Measurements from ENCODE around the gene NBL1.
A peak's percentile ranks its signal among the peaks of the same experiment; 100 is the strongest.

Gene NBL1

GRCh38 chr1:19646377-19647319 is 2.5 kb downstream of the NBL1 start:
- DNase-seq (ENCODE audit: low read depth), result no peak

- DNase-seq (ENCODE audit: low read depth), result no peak
These were observed 3.5 kb downstream of the NBL1 start for GRCh38 chr1:19647643-19648042.

DNA sequence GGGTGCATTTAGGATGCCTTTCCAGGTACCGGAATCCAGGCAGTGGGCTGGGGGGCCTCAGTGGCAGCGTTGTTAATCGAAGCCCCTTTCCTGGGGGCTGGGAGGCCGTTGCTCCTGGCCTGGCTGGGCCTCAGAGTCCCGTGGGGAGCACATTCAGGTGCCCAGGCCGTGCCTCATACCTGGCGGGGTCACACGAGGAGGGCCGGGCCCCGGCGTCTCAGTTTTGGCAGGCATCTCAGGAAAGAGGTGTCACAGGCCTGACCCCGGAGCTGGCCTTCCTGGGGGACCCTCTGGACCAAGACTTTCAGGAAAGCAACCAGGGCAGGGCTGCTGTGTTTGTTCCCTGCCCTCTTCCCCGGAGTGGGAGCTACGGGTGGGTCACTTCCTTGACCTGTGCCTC is 4.1 kb downstream of the NBL1 start:
- DNase-seq (ENCODE audit: low read depth), result no peak

DNA sequence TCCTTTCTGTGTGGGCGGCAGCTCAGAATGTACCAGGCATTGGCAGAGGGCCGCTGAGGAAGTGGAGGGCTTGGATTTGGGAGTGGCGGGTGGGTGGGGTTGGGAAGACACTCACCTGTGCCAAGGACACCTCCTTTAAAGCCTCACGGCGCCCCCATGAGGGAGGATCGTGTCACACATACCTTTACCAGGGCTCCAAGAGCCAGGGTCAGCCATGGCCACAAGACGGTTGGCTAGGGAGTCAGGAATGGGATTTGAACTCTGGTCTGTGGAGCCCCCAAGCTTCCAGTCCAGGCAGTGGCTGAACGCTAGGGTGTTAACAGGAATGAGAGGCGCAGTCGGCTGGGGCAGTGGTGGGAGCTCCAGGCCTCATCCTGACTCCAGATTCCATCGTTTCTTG is 4.6 kb downstream of the NBL1 start:
- DNase-seq (ENCODE audit: low read depth), result no peak

GRCh38 chr1:19650416-19651140 is 6.5 kb downstream of the NBL1 start:
- DNase-seq (ENCODE audit: low read depth), result no peak

DNA sequence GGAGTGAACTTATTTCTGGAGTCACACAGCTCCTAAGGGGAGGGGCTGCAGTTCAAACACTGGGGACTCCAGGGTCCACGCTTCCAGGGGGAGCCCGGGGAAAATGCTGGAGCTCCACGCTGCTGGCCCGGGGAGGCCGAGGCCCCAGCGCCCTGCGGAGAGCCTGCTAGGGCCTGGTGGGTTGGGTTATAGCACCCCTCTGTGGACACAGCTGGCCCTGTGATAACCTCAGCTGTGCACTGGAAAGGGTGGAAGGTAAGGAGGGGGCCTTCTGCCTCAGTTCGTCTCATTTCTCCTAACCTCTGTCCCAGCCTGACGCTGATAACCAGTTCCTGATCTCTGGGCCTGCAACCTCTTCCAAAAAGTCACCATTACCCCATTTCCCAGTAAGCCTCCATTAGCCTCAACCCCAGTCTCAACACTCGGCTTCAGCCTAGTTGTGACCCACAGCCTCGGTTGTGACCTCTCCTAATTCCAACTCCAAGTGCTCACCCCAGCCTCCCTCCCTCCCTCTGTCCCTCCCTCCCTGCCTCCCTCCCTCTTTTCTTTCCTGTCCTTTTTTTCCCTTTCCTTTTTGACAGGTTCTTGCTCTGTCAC is 7.1 kb downstream of the NBL1 start:
- no peak for DNase-seq (ENCODE audit: low read depth)

DNA sequence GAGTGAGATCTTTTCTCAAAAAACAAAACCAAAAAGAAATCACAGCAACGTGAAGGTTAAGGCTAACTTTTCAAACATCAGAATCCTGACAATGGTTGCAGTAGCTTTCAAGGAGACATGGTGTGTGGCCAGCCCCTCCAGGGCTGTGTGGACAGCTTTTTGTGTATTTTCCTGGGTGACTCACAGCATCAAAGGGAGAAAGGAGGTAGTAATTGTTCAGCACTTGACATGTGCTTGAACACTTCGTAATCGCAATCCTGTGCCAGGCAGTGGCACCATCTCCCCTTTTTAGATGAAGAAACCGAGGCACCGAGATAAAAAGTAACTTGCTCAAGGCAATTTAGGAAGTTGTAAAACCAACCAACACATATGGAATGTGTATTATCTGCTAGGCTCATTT is 10.3 kb downstream of the NBL1 start:
- DNase-seq (ENCODE audit: low read depth), result no peak

- no peak for DNase-seq (ENCODE audit: low read depth)
These were observed 11.0 kb downstream of the NBL1 start for GRCh38 chr1:19654886-19655717.

DNA sequence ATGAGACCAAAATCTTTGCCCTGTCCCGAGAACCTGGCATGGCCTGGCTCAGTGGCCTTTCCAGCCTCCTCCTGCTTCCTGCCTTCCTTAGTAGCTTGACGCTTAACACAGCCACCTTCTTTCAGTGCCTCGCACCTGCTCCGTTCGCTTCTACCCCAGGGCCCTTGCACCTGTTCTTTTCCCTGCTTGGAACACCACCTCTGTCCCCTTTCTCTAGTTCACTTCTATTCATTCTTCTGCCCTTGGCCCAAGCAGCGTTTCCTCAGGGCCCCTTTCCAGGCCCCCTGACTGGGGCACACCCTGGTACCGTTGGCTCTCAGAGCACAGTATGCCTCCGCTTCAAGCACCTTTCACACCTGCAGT is 11.6 kb downstream of the NBL1 start:
- no peak for DNase-seq (ENCODE audit: low read depth)

DNA sequence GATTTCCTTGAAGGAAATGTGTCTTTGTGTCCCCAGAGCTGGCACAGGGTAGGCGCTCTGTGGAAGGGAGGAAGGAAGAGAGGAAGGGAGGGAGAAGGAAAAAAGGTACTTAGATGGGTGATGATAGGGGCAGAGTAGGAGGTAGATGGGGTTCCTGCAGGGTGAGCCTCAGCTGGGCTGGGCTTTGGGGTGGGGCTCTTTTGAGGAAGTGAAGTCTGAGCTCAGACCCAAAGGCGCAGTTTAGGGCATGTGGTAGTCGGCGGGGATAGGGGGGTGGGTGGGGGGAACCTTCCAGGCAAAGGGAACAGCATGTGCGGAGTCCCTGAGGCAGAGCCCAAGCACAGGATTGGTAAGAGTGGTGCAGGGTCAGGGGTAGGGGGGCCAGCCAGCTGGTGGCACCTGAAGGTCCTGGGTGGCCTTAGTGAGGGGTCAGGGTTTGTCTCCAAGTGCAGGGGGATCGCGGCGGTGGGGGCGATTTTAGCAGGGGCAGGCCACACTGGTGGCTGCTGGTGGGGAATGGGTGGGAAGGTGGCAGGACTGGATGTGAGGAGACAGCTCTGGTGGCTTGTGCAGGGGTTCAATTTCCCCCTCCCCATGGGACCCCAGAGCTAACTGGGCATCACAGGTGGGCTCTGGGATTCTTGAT is 12.1 kb downstream of the NBL1 start:
- DNase-seq (ENCODE audit: low read depth), result no peak

GRCh38 chr1:19656780-19657466 is 12.8 kb downstream of the NBL1 start:
- DNase-seq (ENCODE audit: low read depth), result no peak

DNA sequence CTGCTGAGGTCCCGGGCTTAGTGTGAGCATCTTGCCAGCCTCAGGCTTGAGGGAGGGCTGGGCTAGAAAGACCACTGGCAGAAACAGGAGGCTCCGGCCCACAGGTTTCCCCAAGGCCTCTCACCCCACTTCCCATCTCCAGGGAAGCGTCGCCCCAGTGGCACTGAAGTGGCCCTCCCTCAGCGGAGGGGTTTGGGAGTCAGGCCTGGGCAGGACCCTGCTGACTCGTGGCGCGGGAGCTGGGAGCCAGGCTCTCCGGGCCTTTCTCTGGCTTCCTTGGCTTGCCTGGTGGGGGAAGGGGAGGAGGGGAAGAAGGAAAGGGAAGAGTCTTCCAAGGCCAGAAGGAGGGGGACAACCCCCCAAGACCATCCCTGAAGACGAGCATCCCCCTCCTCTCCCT is 13.4 kb downstream of the NBL1 start:
- DNase-seq (ENCODE audit: low read depth), result no peak

DNA sequence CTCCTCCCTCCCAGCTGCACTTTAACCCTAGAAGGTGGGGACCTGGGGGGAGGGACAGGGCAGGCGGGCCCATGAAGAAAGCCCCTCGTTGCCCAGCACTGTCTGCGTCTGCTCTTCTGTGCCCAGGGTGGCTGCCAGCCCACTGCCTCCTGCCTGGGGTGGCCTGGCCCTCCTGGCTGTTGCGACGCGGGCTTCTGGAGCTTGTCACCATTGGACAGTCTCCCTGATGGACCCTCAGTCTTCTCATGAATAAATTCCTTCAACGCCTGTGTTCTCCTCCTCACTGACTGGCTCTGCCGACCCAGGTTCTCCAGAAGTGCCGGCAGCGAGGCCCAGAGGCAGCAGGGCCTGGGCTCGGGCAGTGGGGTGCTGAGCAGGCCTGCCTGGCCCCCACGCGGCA is 14.1 kb downstream of the NBL1 start:
- DNase-seq (ENCODE audit: low read depth), result no peak

DNA sequence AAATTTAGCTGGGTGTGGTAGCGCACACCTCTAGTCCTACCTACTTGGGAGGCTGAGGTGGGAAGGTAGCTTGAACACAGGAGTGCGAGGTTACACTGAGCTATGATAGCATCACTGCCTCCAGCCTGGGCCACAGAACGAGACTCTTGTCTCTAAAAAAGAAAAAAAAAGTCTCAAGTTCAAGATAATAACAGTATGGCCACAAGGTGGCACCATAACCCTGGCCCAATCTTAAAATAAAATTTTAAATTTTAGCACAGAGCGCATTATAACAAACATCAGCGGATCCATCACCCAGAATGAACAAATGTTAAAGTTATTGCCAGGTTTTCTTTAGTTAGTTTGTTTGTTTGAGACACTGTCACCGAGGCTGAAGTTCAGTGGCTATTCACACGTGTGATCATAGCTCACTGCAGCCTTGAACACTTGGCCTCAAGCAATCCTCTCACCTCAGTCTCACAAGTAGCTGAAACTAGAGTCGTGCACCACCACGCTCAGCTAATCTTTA is 17.7 kb downstream of the NBL1 start:
- peak; percentile 26 for DNase-seq (ENCODE audit: low read depth)

- no peak for DNase-seq (ENCODE audit: low read depth)
These were observed 18.2 kb downstream of the NBL1 start for GRCh38 chr1:19662313-19662712.

GRCh38 chr1:19664453-19665185 is 20.5 kb downstream of the NBL1 start, which contains the start of gene HTR6:
Gene HTR6, plus strand, starts transcription at chr1:19664875. Its CDS starts 879 bp downstream, at chr1:19665754.
- no peak for DNase-seq (ENCODE audit: low read depth)

DNA sequence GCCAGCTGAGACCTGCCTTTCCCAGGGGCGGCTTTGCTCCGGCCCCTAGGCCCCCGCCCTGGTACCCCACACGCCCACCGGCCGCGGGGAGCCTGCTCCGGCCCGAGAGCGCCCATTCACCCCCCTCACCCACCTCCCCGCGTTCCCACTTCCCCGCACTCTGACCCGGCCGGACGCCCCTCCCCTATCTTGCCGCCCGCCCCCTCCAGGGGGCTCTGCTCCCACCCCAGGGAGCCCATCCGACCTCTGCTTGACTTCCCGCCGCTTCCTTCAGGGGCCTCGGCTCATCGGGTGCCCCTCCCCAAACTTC is 21.0 kb downstream of the NBL1 start:
- no peak for DNase-seq (ENCODE audit: low read depth)

GRCh38 chr1:19665496-19666465 is 21.7 kb downstream of the NBL1 start:
- DNase-seq (ENCODE audit: low read depth), result no peak

DNA sequence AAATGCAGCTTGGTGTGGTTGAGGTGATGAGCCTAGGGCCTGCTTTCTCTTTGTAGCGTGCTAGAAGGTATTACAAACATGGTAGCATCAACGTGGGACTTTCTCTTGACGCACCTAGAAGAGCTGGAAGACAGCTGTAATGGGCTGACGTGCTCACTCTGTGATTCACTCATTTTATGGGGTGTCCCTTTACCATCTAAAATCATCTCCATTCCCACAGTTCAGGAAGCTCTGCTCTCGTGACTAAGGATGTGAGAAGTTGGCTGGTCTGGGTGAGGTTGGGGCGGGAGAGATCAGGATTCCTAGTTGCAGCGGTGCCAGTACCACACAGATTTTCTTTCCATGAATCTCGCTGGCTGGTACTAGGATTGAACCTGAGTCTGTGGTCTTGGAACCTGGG is 24.8 kb downstream of the NBL1 start:
- DNase-seq (ENCODE audit: low read depth), result no peak

Measured in stimulated activated CD4-positive, alpha-beta T cell treated with anti-CD3 and anti-CD28 coated beads, Interleukin-2, amount 100 ng/mL, for 4 hours (primary cell).